Stomach (tissue), 9 donors: ENCODE results near the gene TMEM25. TPM values are rescaled to one million over a fixed set of nuclear protein-coding genes. Genes with fewer than 3 reads are reported as not detected.

Source experiments
- DNase-seq, 2 donors: peaks; one replicate each; pipeline versions ENCODE4 v3.0.0 to v3.0.0-alpha.2; 2013 to 2019
- H3K27ac ChIP-seq, 5 donors: fragments of 200-600 bp in 4 of 5; sonication (generic) in 4 of 5; one replicate each; pipeline ENCODE4 v1.5.1; 2013 to 2019; ENCODE audit warnings: mild to moderate bottlenecking in 1 of 5, moderate library complexity in 1 of 5
- H3K27me3 ChIP-seq, 3 donors: fragments of 200-600 bp; sonication (generic); one replicate each; pipeline ENCODE4 v1.5.1; 2017 to 2019; ENCODE audit warnings: mixed run types in 1 of 3
- H3K36me3 ChIP-seq, 4 donors: fragments of 200-600 bp; sonication (generic); 1 replicate in 3 of 4; 2 replicates in 1 of 4; pipeline ENCODE4 v1.5.1; 2016 to 2019
- H3K4me1 ChIP-seq, 4 donors: fragments of 200-600 bp; sonication (generic); one replicate each; pipeline ENCODE4 v1.5.1; 2016 to 2019
- H3K4me3 ChIP-seq, 4 donors: fragments of 200-600 bp; sonication (generic) in 3 of 4; one replicate each; pipeline ENCODE4 v1.5.1; 2016 to 2019; ENCODE audit warnings: mild to moderate bottlenecking in 1 of 4
- H3K9me3 ChIP-seq, 4 donors: fragments of 200-600 bp; sonication (generic); one replicate each; pipeline ENCODE4 v1.5.1; 2016 to 2019
- EP300 ChIP-seq: sonication (generic); formaldehyde crosslinking; IDR thresholded peaks from one replicate; pipeline ENCODE4 v1.6.1; 2017; ENCODE audit warnings: antibody characterized with exemption
- POLR2A ChIP-seq, 4 donors: fragments of 450-650 bp; IDR thresholded peaks; one replicate each; pipeline ENCODE4 v1.6.1; 2016; ENCODE audit warnings: antibody characterized with exemption in 4 of 4, control low read depth in 2 of 4, mild to moderate bottlenecking in 1 of 4, moderate library complexity in 1 of 4
- POLR2AphosphoS5 ChIP-seq, 3 donors: sonication (generic); formaldehyde crosslinking; IDR thresholded peaks; one replicate each; pipeline ENCODE4 v1.6.1; 2016; ENCODE audit warnings: antibody characterized with exemption in 3 of 3
- WGBS, 5 donors: extraction: QIAGEN DNeasy Blood & Tissue Kit in 3 of 5; methylation state at CpG; one replicate each; pipeline versions ENCODE4 v1.1.5 to v1.1.7; 2013 to 2018; 5-methylcytosine and 5-hydroxymethylcytosine counted together
- intact Hi-C: fragments of 100-400 bp; cut with DNase I; formaldehyde crosslinking; loops from one replicate; pipeline ENCODE4 v1.15.1; 2023; ENCODE audit warnings: low total_unique reads
- polyA plus RNA-seq, 3 donors: library from polyadenylated mRNA; stranded (reverse); fragments of 200-250 nt; gene quantifications; one replicate each; pipeline ENCODE4 v1.2.3, GENCODE V29; 2013
- total RNA-seq, 5 donors: library from RNA; depleted of rRNA; stranded (reverse); fragments of >200 nt; gene quantifications; one replicate each; pipeline versions ENCODE4 v1.1.0 to v1.2.3, GENCODE V29; 2014 to 2016
- TF ChIP-seq, protein P1 (sequence below), 7 experiments: fragments of 450-650 bp in 4 of 7; fragments of 200-600 bp in 3 of 7; sonication (generic) in 3 of 7; IDR thresholded peaks; one replicate each; pipeline ENCODE4 v1.5.1; 2016 to 2019; ENCODE audit warnings: antibody characterized with exemption in 7 of 7, control low read depth in 2 of 7, mild to moderate bottlenecking in 1 of 7
- donor health status: healthy with polysubstance abuse.
- donor health status: Bipolar disorder and iron deficiency.
- donor health status: healthy.

Gene TMEM25
- total and polyA plus RNA-seq, 8 donors = 4.0 to 52.7 (median 8.5) TPM; not detected in 1

DNA sequence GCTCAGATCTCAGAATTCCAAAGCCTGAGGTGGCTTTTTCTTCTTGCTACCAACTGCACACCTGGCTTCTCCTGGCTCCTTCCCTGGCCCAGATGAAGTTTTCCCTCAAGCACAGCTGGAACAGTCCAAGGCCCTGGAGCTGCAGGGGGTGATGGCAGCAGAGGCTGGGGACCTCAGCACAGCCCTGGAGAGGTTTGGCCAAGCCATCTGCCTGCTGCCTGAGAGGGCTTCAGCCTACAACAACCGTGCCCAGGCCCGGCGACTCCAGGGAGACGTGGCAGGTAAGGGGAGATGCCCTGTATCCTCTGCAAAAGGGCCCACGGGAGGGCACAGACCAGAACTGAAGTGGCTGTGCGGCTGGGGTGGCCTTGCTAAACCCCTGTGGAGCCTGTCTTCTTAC lies 2.5 kb upstream of the TMEM25 start:
- 84 to 93% (median 90%) methylated on average over 6 of the region's 6 CpGs for WGBS, 5 donors
- Histone ChIP-seq H3K4me3 (no peak overlapping the region), H3K36me3 (peaks cover 0 to 25% (median 19%) of the 10 kb centered on the region in 4 donors), H3K27me3 (no peaks in the 10 kb centered on the region), H3K9me3 (no peaks in the 10 kb centered on the region), H3K4me1 (peaks cover 5 to 44% (median 40%) of the 10 kb centered on the region in 4 donors), H3K27ac (no peak overlapping the region)
- DNase-seq = no peak
- intact Hi-C loops = no loop called here
- TF ChIP-seq EP300 (no peak), POLR2A (IDR thresholded peaks at IDR 0.05) (no peak), POLR2AphosphoS5 (IDR thresholded peaks at IDR 0.05) (no peak)
- TF ChIP-seq, protein P1, sequence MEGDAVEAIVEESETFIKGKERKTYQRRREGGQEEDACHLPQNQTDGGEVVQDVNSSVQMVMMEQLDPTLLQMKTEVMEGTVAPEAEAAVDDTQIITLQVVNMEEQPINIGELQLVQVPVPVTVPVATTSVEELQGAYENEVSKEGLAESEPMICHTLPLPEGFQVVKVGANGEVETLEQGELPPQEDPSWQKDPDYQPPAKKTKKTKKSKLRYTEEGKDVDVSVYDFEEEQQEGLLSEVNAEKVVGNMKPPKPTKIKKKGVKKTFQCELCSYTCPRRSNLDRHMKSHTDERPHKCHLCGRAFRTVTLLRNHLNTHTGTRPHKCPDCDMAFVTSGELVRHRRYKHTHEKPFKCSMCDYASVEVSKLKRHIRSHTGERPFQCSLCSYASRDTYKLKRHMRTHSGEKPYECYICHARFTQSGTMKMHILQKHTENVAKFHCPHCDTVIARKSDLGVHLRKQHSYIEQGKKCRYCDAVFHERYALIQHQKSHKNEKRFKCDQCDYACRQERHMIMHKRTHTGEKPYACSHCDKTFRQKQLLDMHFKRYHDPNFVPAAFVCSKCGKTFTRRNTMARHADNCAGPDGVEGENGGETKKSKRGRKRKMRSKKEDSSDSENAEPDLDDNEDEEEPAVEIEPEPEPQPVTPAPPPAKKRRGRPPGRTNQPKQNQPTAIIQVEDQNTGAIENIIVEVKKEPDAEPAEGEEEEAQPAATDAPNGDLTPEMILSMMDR (IDR thresholded peaks at IDR 0.05) = no peak

DNA sequence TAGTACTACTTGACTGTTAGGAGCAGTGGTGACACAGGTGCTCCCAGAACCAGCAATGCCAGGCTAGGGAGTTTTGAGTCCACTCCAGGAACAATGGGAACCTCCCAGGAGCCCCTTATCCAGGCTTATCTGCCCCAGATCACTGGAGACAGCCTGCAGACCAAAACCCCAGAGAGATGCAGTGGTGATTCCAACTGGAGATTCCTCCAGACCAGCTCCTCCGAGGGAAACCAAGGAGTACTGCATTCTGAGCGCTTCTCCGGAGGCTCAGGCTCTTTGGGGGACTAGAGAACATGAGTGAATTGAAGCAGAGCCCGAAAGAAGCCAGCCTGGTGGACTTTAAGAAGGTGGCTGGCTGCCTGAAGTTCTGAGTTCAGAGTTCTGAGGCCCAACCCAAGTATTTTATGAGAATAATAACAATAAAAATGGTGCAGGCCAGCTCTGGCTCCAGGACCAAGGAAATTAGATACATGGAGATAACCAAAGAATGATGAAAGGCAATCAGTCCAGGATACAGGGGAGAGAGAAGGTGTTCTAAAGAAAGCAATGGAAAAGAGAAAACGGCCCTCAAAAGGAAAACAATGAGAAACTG lies 1.3 kb upstream of the TMEM25 start:
- peaks cover 5 to 44% (median 40%) of the 10 kb centered on the region in 4 donors for H3K4me1 ChIP-seq
- no peaks in the 10 kb centered on the region for H3K27me3 ChIP-seq
- intact Hi-C loops = no loop called here
- no peaks in the 10 kb centered on the region for H3K9me3 ChIP-seq
- peaks cover 0 to 25% (median 17%) of the 10 kb centered on the region in 4 donors for H3K36me3 ChIP-seq
- WGBS, 5 donors = 60 to 80% (median 66%) methylated on average over 5 of the region's 5 CpGs
- no peak for DNase-seq
- peak overlapping the region in 1 of 5 donors; percentile 77 for H3K27ac ChIP-seq
- TF ChIP-seq POLR2A (IDR thresholded peaks at IDR 0.05) = no peak
- peak overlapping the region in 3 of 4 donors; percentile 87 to 95 (median 92) for H3K4me3 ChIP-seq

DNA sequence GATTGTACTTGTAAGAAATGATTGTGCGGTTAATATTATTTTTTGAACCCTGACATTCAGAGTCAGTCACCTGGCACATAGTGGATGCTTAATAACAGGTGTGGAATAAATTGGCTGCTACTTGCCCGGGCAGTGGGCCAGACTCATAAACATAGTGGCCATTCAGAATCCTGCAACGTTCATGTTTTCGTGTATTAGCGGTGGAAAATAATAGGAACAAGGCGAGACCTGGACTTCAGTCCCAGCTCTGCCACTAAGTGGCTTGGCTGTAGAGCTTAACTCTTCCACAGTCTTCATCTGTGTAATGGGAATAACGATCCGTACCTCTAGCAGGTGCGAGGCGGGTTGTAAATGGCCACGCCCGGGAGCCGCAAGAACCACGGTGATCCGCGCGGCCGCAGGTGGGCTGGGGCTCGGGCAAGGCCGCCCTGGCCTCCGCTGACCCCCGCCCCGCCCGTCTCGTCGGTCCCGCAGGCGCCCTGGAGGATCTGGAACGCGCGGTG lies 761 bp upstream of the TMEM25 start:
- WGBS, 5 donors = 3 to 21% (median 4%) methylated on average over 6 to 31 of the region's 31 CpGs
- intact Hi-C loops = no loop called here
- peak overlapping the region; percentile 80 to 95 (median 90) for H3K4me3 ChIP-seq
- H3K36me3 ChIP-seq = peaks cover 0 to 25% (median 17%) of the 10 kb centered on the region in 4 donors
- TF ChIP-seq EP300 (no peak), POLR2AphosphoS5 (IDR thresholded peaks at IDR 0.05) (no peak), POLR2A (IDR thresholded peaks at IDR 0.05) (no peak)
- TF ChIP-seq, protein P1 (IDR thresholded peaks at IDR 0.05) = no peak
- peak overlapping the region; percentile 70 to 87 (median 77) for H3K27ac ChIP-seq
- no peaks in the 10 kb centered on the region for H3K27me3 ChIP-seq
- peak in 1 of 2 donors; percentile 37 for DNase-seq
- H3K9me3 ChIP-seq = no peaks in the 10 kb centered on the region
- peaks cover 5 to 44% (median 40%) of the 10 kb centered on the region in 4 donors for H3K4me1 ChIP-seq

DNA sequence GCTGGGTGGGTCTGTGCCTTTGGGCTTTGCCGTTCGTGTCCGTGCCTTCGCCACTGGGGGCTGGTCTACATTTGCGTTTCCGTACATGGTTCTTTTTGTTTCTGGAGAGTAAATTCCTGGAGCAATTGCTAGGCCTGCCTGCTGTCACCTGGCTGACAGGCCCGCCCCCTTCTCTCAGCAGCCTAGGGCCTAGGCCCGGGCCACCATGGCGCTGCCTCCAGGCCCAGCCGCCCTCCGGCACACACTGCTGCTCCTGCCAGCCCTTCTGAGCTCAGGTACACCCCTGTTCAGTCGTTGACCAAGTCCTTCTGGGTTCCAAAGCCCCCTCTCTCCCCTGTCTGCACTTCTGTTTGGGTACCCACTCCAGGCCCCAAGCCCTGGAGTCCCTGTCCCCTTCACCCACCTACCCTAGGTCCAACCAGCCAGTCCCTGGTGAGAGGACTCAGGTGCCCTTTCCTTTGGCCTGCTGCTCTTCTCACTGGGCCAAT lies 649 bp downstream of the TMEM25 start:
- 11 to 27% (median 19%) methylated on average over 11 to 12 of the region's 12 CpGs for WGBS, 5 donors
- TF ChIP-seq POLR2AphosphoS5 (IDR thresholded peaks at IDR 0.05) = no peak
- TF ChIP-seq EP300 = no peak
- TF ChIP-seq POLR2A (IDR thresholded peaks at IDR 0.05) = no peak
- TF ChIP-seq, protein P1 (IDR thresholded peaks at IDR 0.05) = no peak
- intact Hi-C loops = no loop called here
- H3K36me3 ChIP-seq = peaks cover 0 to 32% (median 20%) of the 10 kb centered on the region in 4 donors
- H3K9me3 ChIP-seq = no peaks in the 10 kb centered on the region
- H3K27ac ChIP-seq = peak overlapping the region in 4 of 5 donors; percentile 28 to 87 (median 80)
- H3K4me1 ChIP-seq = peaks cover 5 to 43% (median 39%) of the 10 kb centered on the region in 4 donors
- H3K4me3 ChIP-seq = peak overlapping the region; percentile 80 to 95 (median 90)
- H3K27me3 ChIP-seq = no peaks in the 10 kb centered on the region
- no peak for DNase-seq
